ENCODE results near the gene SH3D19.

Gene SH3D19

GRCh38 chr4:151175754-151176631 is 149.4 kb downstream of the SH3D19 start:
- TF ChIP-seq ZBTB7A (IDR thresholded peaks at IDR 0.05; ENCODE audit: low read depth) (no peak), CEBPB (IDR thresholded peaks at IDR 0.05) (no peak), TCF12 (IDR thresholded peaks at IDR 0.05; ENCODE audit: low read depth) (no peak), REST (IDR thresholded peaks at IDR 0.05; ENCODE audit: low read depth) (no peak), CREB1 (IDR thresholded peaks at IDR 0.05; ENCODE audit: low read depth) (no peak), RAD21 (IDR thresholded peaks at IDR 0.05; ENCODE audit: low read depth) (no peak), YY1 (IDR thresholded peaks at IDR 0.05; ENCODE audit: low read depth) (no peak), NFIC (IDR thresholded peaks at IDR 0.05) (no peak), FOXM1 (IDR thresholded peaks at IDR 0.05; ENCODE audit: borderline replicate concordance, low read depth) (no peak), MAX (IDR thresholded peaks at IDR 0.05) (no peak), EP300 (IDR thresholded peaks at IDR 0.05; ENCODE audit: borderline replicate concordance) (no peak), TEAD4 (IDR thresholded peaks at IDR 0.05) (no peak), USF1 (IDR thresholded peaks at IDR 0.05) (no peak), TAF1 (IDR thresholded peaks at IDR 0.05; ENCODE audit: low read depth) (no peak)

GRCh38 chr4:151175233-151175632 is 150.2 kb downstream of the SH3D19 start:
- TF ChIP-seq USF1 (IDR thresholded peaks at IDR 0.05) (no peak), CREB1 (IDR thresholded peaks at IDR 0.05; ENCODE audit: low read depth) (no peak)

GRCh38 chr4:151174784-151175183 is 150.6 kb downstream of the SH3D19 start:
- TF ChIP-seq TCF12 (IDR thresholded peaks at IDR 0.05; ENCODE audit: low read depth) (no peak), RAD21 (IDR thresholded peaks at IDR 0.05; ENCODE audit: low read depth) (no peak), ZBTB7A (IDR thresholded peaks at IDR 0.05; ENCODE audit: low read depth) (no peak), TAF1 (IDR thresholded peaks at IDR 0.05; ENCODE audit: low read depth) (no peak), MAX (IDR thresholded peaks at IDR 0.05) (no peak), CEBPB (IDR thresholded peaks at IDR 0.05) (no peak), USF1 (IDR thresholded peaks at IDR 0.05) (no peak), FOXM1 (IDR thresholded peaks at IDR 0.05; ENCODE audit: borderline replicate concordance, low read depth) (no peak), CREB1 (IDR thresholded peaks at IDR 0.05; ENCODE audit: low read depth) (no peak)

GRCh38 chr4:151173871-151174270 is 151.5 kb downstream of the SH3D19 start:
- TF ChIP-seq REST (IDR thresholded peaks at IDR 0.05; ENCODE audit: low read depth) = no peak

- TF ChIP-seq EP300 (IDR thresholded peaks at IDR 0.05; ENCODE audit: borderline replicate concordance) (no peak), CREB1 (IDR thresholded peaks at IDR 0.05; ENCODE audit: low read depth) (no peak), RAD21 (IDR thresholded peaks at IDR 0.05; ENCODE audit: low read depth) (no peak)
Measured at GRCh38 chr4:151169900-151170299, 155.5 kb downstream of the SH3D19 start.

GRCh38 chr4:151169223-151169622 is 156.2 kb downstream of the SH3D19 start:
- TF ChIP-seq MAX (IDR thresholded peaks at IDR 0.05) = no peak
- TF ChIP-seq RAD21 (IDR thresholded peaks at IDR 0.05; ENCODE audit: low read depth) = no peak
- no peak for TF ChIP-seq YY1 (IDR thresholded peaks at IDR 0.05; ENCODE audit: low read depth)
- TF ChIP-seq ZBTB7A (IDR thresholded peaks at IDR 0.05; ENCODE audit: low read depth) = no peak
- no peak for TF ChIP-seq TEAD4 (IDR thresholded peaks at IDR 0.05)
- TF ChIP-seq USF1 (IDR thresholded peaks at IDR 0.05) = no peak
- no peak for TF ChIP-seq FOXM1 (IDR thresholded peaks at IDR 0.05; ENCODE audit: borderline replicate concordance, low read depth)
- TF ChIP-seq CREB1 (IDR thresholded peaks at IDR 0.05; ENCODE audit: low read depth) = no peak
- no peak for TF ChIP-seq EGR1 (IDR thresholded peaks at IDR 0.05)
- TF ChIP-seq TCF12 (IDR thresholded peaks at IDR 0.05; ENCODE audit: low read depth) = no peak
- TF ChIP-seq REST (IDR thresholded peaks at IDR 0.05; ENCODE audit: low read depth) = no peak
- TF ChIP-seq EP300 (IDR thresholded peaks at IDR 0.05; ENCODE audit: borderline replicate concordance) = no peak
- no peak for TF ChIP-seq CEBPB (IDR thresholded peaks at IDR 0.05)
- no peak for TF ChIP-seq NFIC (IDR thresholded peaks at IDR 0.05)

Measured in Ishikawa (cell line).